Transverse colon (tissue), 4 donors: ENCODE data around the gene SNX18. TPM values are rescaled to one million over a fixed set of nuclear protein-coding genes. Genes with fewer than 3 reads are reported as not detected.

Source experiments
- DNase-seq: peaks from one replicate; pipeline ENCODE4 v3.0.0-alpha.2; 2019
- H3K27ac ChIP-seq, 4 donors: fragments of 200-600 bp; sonication (generic); 2 replicates each; pipeline ENCODE4 v1.5.1; 2016 to 2018; ENCODE audit warnings: inconsistent platforms in 4 of 4
- H3K27me3 ChIP-seq: fragments of 200-600 bp; sonication (generic); 2 replicates; pipeline ENCODE4 v1.5.1; 2017; ENCODE audit warnings: inconsistent platforms
- H3K36me3 ChIP-seq, 4 donors: fragments of 200-600 bp; sonication (generic); 2 replicates each; pipeline ENCODE4 v1.5.1; 2017 to 2019; ENCODE audit warnings: inconsistent platforms in 4 of 4
- H3K4me1 ChIP-seq, 4 donors: fragments of 200-600 bp; sonication (generic); 2 replicates each; pipeline ENCODE4 v1.5.1; 2017 to 2020; ENCODE audit warnings: inconsistent platforms in 4 of 4
- H3K4me3 ChIP-seq, 4 donors: fragments of 200-600 bp; sonication (generic); 1 replicate in 1 of 4; 2 replicates in 3 of 4; pipeline versions ENCODE4 v1.5.1 to v1.6.1; 2017 to 2019; ENCODE audit warnings: inconsistent platforms in 4 of 4
- H3K9me3 ChIP-seq, 2 donors: fragments of 200-600 bp; sonication (generic); 2 replicates each; pipeline ENCODE4 v1.5.1; 2017 to 2019; ENCODE audit warnings: inconsistent platforms in 2 of 2
- EP300 ChIP-seq: sonication (generic); formaldehyde crosslinking; IDR thresholded peaks from one replicate; pipeline ENCODE4 v1.6.1; 2017; ENCODE audit warnings: antibody characterized with exemption, low read depth
- POLR2A ChIP-seq: fragments of 450-650 bp; IDR thresholded peaks from one replicate; pipeline ENCODE4 v1.6.1; 2016; ENCODE audit warnings: antibody characterized with exemption, mild to moderate bottlenecking, moderate library complexity
- POLR2AphosphoS5 ChIP-seq, 3 donors: sonication (generic); formaldehyde crosslinking; IDR thresholded peaks; one replicate each; pipeline ENCODE4 v1.6.1; 2016; ENCODE audit warnings: antibody characterized with exemption in 3 of 3
- WGBS, 2 donors: methylation state at CpG; one replicate each; pipeline ENCODE4 v1.1.5; 2018; ENCODE audit warnings: low coverage in 1 of 2; 5-methylcytosine and 5-hydroxymethylcytosine counted together
- in situ Hi-C, 4 donors: fragments of 200-750 bp; cut with MboI; loops; one replicate each; pipeline versions ENCODE4 v1.15.0 to v1.15.1; 2017; ENCODE audit warnings: low sequenced_read_pairs in 3 of 4, low pct_ligation_motif_present in 1 of 4, low pct_unique_long_range_greater_than_20kb in 1 of 4
- intact Hi-C: fragments of 100-400 bp; cut with DNase I; formaldehyde crosslinking; loops from one replicate; pipeline ENCODE4 v1.15.1; 2023; ENCODE audit warnings: low total_unique reads
- total RNA-seq, 4 donors: library from RNA; depleted of rRNA; stranded (reverse); fragments of >200 nt; gene quantifications; one replicate each; pipeline ENCODE4 v1.1.0, GENCODE V29; 2016
- TF ChIP-seq, protein P1 (sequence below), 5 experiments: fragments of 200-600 bp in 3 of 5; fragments of 450-650 bp in 2 of 5; sonication (generic) in 3 of 5; IDR thresholded peaks; 1 replicate in 2 of 5; 2 replicates in 3 of 5; pipeline ENCODE4 v1.5.1; 2016 to 2017; ENCODE audit warnings: antibody characterized with exemption in 5 of 5, inconsistent platforms in 3 of 5, mild to moderate bottlenecking in 2 of 5, moderate library complexity in 1 of 5

Gene SNX18
- total RNA-seq, 4 donors from 2014 or later = 18.0 to 35.4 (median 20.0) TPM

DNA sequence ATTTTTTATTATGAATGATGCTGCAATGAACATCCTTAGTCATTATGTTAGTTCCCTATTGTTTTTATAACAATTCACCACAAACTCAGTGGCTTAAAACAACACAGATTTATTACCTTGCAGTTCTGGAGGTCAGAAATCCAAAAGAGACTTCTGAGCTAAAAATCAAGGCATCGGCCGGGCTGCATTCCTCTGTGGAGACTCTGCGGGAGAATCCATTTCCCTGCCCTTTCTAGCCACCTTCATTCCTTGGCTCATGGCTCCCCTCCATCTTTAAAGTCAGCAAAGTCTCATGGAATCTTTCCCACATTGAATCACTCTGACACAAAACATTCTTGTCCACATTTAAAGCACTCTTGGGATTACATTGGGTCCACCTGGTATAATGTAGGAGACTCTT, 38.6 kb downstream of the SNX18 start:
- Histone ChIP-seq H3K27me3 (no peaks in the 10 kb centered on the region), H3K36me3 (no peaks in the 10 kb centered on the region), H3K27ac (no peak overlapping the region), H3K9me3 (no peaks in the 10 kb centered on the region), H3K4me1 (no peaks in the 10 kb centered on the region), H3K4me3 (no peak overlapping the region)
- in situ Hi-C loops = no loop called here
- intact Hi-C loops = no loop called here
- no peak for DNase-seq
- 63 to 82% methylated on average over 3 of the region's 3 CpGs for WGBS, 2 donors
- TF ChIP-seq POLR2A (no peak), EP300 (no peak), POLR2AphosphoS5 (IDR thresholded peaks at IDR 0.05) (no peak)
- TF ChIP-seq, protein P1, sequence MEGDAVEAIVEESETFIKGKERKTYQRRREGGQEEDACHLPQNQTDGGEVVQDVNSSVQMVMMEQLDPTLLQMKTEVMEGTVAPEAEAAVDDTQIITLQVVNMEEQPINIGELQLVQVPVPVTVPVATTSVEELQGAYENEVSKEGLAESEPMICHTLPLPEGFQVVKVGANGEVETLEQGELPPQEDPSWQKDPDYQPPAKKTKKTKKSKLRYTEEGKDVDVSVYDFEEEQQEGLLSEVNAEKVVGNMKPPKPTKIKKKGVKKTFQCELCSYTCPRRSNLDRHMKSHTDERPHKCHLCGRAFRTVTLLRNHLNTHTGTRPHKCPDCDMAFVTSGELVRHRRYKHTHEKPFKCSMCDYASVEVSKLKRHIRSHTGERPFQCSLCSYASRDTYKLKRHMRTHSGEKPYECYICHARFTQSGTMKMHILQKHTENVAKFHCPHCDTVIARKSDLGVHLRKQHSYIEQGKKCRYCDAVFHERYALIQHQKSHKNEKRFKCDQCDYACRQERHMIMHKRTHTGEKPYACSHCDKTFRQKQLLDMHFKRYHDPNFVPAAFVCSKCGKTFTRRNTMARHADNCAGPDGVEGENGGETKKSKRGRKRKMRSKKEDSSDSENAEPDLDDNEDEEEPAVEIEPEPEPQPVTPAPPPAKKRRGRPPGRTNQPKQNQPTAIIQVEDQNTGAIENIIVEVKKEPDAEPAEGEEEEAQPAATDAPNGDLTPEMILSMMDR (IDR thresholded peaks at IDR 0.05) = no peak

DNA sequence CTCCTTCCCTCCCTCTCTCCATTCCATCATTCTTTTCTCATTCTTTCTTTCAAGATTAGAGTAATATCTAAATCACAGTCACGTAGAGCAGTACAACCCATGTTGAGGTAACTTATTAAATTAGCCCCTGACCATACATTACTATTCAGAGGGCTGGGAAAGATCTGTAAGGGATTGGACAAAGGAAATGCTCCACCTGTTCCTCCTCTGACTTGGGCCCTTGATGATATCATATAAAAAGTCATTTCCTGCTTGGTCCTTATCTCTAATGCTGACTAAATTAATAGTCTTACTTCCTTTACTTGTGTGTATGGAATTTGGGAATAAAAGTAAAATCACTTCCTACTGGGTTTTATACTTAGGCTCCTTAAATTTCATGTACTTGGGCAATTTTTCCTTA, 40.8 kb downstream of the SNX18 start:
- no peak for DNase-seq
- in situ Hi-C loops (no loop called here), intact Hi-C loops (no loop called here)
- TF ChIP-seq, protein P1 (IDR thresholded peaks at IDR 0.05) = no peak
- no peak for TF ChIP-seq POLR2A
- no peak for TF ChIP-seq POLR2AphosphoS5 (IDR thresholded peaks at IDR 0.05)
- TF ChIP-seq EP300 = no peak
- 60 to 86% methylated on average over 1 of the region's 1 CpG for WGBS, 2 donors
- no peak overlapping the region for H3K27ac ChIP-seq
- H3K36me3 ChIP-seq = no peaks in the 10 kb centered on the region
- no peaks in the 10 kb centered on the region for H3K27me3 ChIP-seq
- no peak overlapping the region for H3K4me3 ChIP-seq
- H3K9me3 ChIP-seq = no peaks in the 10 kb centered on the region
- no peaks in the 10 kb centered on the region for H3K4me1 ChIP-seq

DNA sequence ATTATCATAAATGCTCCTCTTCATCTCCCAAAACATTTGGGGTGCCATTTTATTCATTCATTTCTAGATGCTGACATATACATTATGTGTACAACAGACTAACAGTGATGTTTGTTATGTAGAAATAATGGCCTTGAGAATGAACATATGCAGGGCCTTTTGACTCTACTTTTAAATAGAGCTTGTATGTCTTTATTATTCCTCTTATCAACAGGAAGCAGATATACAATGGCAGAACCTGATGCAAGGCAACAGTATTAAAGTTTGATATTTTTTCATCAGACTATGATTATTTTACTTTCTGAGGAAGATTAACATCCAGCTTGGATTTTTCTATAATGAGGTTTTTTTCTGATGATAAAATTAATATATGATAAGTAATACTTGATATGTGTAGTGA, 44.1 kb downstream of the SNX18 start:
- Histone ChIP-seq H3K27me3 (no peaks in the 10 kb centered on the region), H3K36me3 (no peaks in the 10 kb centered on the region), H3K27ac (no peak overlapping the region), H3K4me3 (no peak overlapping the region), H3K9me3 (no peaks in the 10 kb centered on the region), H3K4me1 (no peaks in the 10 kb centered on the region)
- no peak for DNase-seq
- in situ Hi-C loops (no loop called here), intact Hi-C loops (no loop called here)
- TF ChIP-seq EP300 = no peak
- TF ChIP-seq, protein P1 (IDR thresholded peaks at IDR 0.05) = no peak
- no peak for TF ChIP-seq POLR2A
- TF ChIP-seq POLR2AphosphoS5 (IDR thresholded peaks at IDR 0.05) = no peak

DNA sequence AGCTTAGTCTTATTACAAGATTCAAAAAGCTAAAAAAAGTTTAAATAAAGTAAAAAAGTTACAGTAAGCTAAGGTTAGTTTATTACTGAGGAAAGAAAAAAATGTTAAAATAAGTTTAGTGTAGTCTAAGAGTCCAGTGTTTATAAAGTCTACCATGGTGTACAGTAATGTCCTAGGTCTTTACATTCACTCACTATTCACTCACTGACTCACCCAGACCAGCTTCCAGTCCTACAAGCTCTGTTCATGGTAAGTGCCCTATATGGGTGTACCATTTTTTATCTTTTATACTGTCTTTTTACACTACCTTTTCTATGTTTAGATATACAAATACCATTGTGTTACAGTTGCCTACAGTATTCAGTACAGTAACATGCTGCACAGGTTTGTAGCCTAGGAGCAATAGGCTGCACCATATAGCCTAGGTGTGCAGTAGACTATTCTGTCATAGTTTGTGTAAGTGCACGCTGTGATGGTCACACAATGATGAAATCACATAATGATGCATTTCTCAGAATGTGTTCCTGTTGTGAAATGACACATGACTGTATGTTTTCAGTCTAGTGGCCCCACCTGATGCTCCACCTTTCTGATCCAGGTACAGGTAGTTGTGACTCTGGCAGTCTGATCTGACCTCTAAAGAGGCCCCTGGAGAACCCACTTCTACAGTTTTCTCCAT, 45.7 kb downstream of the SNX18 start:
- Histone ChIP-seq H3K27me3 (no peaks in the 10 kb centered on the region), H3K9me3 (no peaks in the 10 kb centered on the region)

More for the DNA sequence above, 45.7 kb downstream of the SNX18 start:
- H3K4me1 ChIP-seq = no peaks in the 10 kb centered on the region
- DNase-seq = no peak
- H3K36me3 ChIP-seq = no peaks in the 10 kb centered on the region
- H3K4me3 ChIP-seq = no peak overlapping the region
- H3K27ac ChIP-seq = no peak overlapping the region
- in situ Hi-C loops = no loop called here
- intact Hi-C loops = no loop called here
- TF ChIP-seq, protein P1 (IDR thresholded peaks at IDR 0.05) = no peak
- TF ChIP-seq POLR2AphosphoS5 (IDR thresholded peaks at IDR 0.05) (no peak), POLR2A (no peak), EP300 (no peak)
- WGBS, 2 donors = 82% methylated on average over 1 of the region's 1 CpG; no CpG with 5 or more reads in 1 of the 2 donors
